ES-I3 (cell line): ENCODE data around the gene BNC2.

Experiments used
- H3K36me3 ChIP-seq: 2 replicates; pipeline ENCODE4 v1.6.1; 2013; ENCODE audit warnings: mild to moderate bottlenecking, low read length, control low read depth, moderate library complexity; ENCODE audit not compliant: insufficient read depth
- H3K4me1 ChIP-seq: 2 replicates; pipeline ENCODE4 v1.6.1; 2013; ENCODE audit warnings: mild to moderate bottlenecking, control low read depth, low read length; ENCODE audit not compliant: insufficient read depth
- H3K9ac ChIP-seq: 2 replicates; pipeline ENCODE4 v1.6.1; 2013; ENCODE audit warnings: low read depth, mild to moderate bottlenecking, low read length, moderate library complexity
- H3K9me3 ChIP-seq: 2 replicates; pipeline ENCODE4 v1.6.1; 2013; ENCODE audit warnings: mild to moderate bottlenecking, low read length, moderate library complexity; ENCODE audit not compliant: control insufficient read depth, insufficient read depth

BNC2 gene

DNA sequence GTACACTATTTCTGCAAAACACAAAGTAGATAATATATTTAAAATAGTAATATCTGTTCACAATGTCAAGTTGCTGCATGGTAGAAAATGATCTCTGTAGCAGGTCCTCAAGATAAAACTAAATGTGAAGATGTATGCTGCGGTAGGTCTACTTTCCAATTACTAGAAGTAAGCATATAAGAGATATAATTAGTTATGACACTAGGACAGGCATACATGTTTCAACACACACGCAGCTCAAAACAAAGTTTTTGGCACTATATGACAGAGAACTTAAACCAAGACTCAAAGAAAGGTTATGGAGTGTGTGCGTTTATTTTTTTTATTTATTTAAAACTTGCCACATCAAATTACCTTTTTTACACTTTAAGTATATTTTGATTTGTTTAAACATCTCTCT is 23.5 kb downstream of the BNC2 start:
- Histone ChIP-seq H3K9me3 (no peaks in the 10 kb centered on the region), H3K4me1 (no peaks in the 10 kb centered on the region), H3K36me3 (no peaks in the 10 kb centered on the region), H3K9ac (no peak overlapping the region)

DNA sequence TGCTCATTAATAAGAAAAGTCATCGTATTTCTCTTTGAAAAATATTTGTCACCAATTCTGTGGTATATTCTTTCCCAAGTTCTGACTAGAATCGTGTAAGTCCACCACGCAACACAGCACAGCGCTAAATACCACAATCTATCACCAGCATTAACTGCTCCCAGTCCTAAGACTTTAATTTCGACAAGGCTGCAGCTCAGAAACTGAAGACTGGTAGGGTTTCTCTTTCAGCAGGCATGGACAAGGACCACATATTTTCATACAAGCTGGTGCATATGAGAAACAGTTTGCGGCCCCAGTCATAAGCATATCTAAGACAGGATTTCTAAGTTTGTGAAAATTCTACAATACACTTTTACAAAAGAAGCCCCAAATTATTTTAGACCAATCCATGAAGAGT is 24.1 kb downstream of the BNC2 start:
- H3K9ac ChIP-seq, result no peak overlapping the region
- no peaks in the 10 kb centered on the region for H3K9me3 ChIP-seq
- no peaks in the 10 kb centered on the region for H3K36me3 ChIP-seq
- H3K4me1 ChIP-seq, result no peaks in the 10 kb centered on the region

DNA sequence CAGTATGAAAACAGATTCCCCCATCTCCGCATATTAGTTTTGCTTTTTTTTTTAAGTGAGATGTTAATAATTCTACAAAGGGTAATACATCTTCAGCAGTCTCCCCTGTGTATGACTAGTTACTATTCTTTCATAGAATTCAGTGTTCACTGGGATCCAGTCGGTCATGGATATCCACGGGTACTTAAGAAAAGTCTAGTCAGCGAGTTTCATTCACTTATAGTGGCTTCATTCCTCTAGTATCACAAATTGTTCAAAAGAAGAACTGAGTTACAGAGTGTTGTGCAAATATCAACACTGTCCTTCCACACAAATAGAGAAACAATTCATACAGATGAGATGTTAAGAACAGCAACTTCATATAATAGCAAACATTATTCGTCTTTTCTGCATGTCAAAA is 35.7 kb downstream of the BNC2 start:
- no peaks in the 10 kb centered on the region for H3K9me3 ChIP-seq
- no peaks in the 10 kb centered on the region for H3K36me3 ChIP-seq
- H3K4me1 ChIP-seq, result peaks cover 13% of the 10 kb centered on the region
- no peak overlapping the region for H3K9ac ChIP-seq

DNA sequence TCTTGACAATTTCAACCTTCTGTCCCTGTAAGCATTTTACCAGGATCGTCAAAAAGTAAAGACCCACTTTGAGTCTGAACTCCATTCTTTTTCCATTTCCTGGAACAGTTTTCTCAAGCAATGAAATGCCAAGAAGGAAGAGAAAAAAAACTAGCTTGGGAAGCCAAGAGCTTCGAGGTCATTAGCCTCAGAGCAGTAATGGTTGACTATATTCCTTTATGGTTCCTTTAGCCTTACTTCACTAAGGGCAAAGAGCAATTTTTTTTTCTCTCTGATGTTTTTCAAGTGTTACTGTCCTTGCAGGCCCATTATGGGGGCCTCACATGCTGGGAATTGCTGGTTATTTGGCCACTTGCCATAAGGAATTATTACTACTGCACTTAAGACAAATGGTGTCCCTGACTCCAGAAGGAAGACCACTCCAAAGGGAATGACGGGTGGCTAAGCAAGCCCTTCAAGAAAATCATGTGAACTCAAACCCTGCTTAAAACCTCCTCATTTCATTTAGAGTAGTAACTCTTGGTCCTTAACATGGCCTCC is 37.1 kb downstream of the BNC2 start:
- Histone ChIP-seq H3K4me1 (peaks cover 24% of the 10 kb centered on the region), H3K9me3 (no peaks in the 10 kb centered on the region), H3K9ac (no peak overlapping the region), H3K36me3 (no peaks in the 10 kb centered on the region)

DNA sequence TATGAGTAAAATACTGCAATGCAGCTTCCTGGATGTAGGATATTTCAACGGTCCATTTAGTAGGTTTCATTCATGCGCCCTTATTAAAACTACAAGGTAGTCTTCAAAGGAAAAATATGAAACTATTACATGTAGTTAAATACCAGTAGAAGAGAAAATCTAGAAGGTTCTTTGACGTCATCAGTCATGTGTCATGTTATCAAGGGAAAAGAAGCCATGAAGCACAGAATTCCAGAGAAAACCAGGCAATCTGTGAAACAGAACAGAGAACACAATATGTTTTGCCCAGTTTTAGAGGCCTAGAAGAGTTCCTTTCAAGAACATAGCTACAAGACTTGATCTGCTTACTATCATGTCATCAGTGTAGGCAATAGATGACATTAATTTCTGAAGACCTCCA is 38.4 kb downstream of the BNC2 start:
- H3K9me3 ChIP-seq, result no peaks in the 10 kb centered on the region

DNA sequence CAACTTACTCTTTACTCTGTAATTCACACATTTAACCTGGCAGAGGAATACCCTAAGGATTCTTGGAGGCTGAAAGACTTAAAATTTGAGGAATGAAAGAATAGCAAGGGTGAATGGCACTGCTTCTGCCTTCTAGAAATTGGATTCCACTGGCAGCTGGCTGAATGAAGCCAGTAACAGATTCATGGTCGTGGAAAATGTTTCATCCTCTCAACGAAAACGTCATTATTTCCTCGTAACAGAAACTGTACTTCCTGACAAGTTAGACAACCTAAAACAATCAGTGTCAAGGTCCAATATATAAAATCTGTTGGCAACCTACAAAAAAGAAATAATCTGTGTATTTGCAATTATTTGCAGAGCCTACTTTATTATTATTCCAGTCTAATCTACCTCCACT is 39.7 kb downstream of the BNC2 start:
- Histone ChIP-seq H3K4me1 (peaks cover 32% of the 10 kb centered on the region), H3K36me3 (no peaks in the 10 kb centered on the region), H3K9ac (no peak overlapping the region), H3K9me3 (no peaks in the 10 kb centered on the region)

More for the DNA sequence above, 38.4 kb downstream of the BNC2 start:
- Histone ChIP-seq H3K36me3 (no peaks in the 10 kb centered on the region), H3K9ac (no peak overlapping the region), H3K4me1 (peaks cover 26% of the 10 kb centered on the region)

DNA sequence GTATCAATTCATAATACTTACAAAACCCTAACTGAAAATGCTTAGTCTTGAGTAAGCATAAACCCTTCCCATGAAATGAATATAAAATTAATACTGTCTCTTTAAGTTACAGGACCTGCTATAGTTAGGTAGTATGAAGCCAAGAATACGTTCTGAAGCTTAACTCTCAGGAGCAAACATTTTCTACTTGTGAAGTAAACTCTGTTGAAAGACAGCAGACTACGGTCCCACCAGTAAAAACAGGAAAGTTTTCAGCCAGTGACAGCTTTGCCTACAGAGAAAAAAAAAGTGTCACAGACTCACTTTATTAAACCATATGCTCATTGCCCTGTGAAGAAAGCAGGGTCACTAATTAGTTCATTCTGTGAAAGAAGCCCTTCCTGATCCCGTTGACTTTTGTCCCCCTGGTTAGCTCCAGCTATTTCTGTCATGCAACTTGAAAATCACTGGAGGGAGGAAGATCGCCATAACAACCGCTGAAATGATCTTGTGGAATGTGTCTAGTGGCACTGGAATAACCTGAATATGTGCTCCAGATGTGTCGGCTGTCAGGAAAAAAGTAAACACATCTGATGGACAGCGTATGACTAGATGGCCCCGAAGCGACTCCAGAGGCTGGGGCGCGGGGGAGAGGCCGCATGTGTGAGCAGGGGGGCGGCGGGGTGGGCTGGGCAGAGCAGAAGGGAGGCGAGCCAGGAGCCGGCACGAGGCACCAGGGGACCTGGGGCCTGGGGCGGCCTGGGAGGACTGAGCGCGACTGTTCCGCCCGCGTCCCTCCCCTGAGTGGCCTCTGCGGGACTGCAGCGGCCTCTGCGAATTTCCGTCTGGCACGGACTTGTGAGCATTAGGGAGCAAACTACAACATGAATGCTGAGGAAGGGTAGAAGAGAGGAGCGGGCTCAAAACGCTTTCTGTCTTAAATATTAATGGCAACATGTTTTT is 41.9 kb downstream of the BNC2 start:
- Histone ChIP-seq H3K9ac (peak overlapping the region; percentile 17; the same call in 1 of the 2 replicates), H3K4me1 (peaks cover 35% of the 10 kb centered on the region; the same call in 1 of the 2 replicates)

DNA sequence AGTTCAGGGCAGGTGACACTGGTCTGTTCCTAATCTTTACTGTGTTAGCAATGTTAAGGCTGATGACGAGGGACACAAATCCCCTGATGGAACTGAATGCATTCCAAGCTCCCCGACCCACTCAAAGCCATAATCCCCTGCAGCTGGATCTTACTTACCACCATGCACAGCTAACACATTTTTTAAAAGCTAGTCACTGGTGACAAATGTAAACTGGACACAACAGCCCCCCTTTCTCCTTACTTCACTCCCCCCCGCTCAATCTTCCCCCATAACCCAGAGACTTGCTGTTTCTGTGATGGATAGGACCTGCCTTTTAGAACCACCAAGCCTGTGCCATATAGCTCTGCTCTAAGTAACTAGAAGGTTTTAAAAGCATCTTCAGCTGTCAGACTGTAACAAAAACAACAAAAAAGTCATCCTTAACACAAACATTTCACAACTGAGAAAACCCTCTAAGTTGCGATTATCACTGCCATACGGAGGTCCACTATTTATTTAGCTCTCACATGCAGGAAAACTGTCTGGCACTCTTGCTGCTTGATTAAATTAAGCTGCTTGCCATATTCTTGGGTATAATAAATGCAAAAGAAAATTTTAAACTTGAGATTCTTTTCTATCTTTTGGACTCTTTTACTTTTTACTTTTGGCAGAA is 44.4 kb downstream of the BNC2 start:
- no peaks in the 10 kb centered on the region for H3K9me3 ChIP-seq
- H3K36me3 ChIP-seq, result no peaks in the 10 kb centered on the region
- peaks cover 38% of the 10 kb centered on the region; the same call in 1 of the 2 replicates for H3K4me1 ChIP-seq
- H3K9ac ChIP-seq, result no peak overlapping the region

More for the DNA sequence above, 41.9 kb downstream of the BNC2 start:
- Histone ChIP-seq H3K9me3 (no peaks in the 10 kb centered on the region), H3K36me3 (no peaks in the 10 kb centered on the region)

DNA sequence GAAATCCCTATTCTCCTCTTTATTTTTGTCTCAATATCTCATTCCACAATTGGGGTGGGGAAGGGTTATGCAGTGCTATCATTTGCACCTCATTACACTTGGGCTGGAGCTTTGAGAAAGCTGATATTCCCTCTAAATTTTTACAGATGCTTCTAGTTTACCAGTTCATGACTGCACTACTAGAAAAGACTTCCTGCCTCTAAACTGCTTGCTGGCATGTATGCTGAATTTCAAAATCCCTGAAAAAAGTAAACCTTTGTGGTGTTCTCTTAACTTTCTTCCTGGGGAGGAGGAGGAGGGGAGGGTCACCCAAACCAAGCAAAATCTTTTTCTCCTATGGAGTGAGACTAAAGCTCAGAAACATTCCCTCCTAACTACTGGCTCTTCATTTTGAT is 45.1 kb downstream of the BNC2 start:
- no peak overlapping the region for H3K9ac ChIP-seq
- peaks cover 38% of the 10 kb centered on the region; the same call in 1 of the 2 replicates for H3K4me1 ChIP-seq
- no peaks in the 10 kb centered on the region for H3K9me3 ChIP-seq
- no peaks in the 10 kb centered on the region for H3K36me3 ChIP-seq

DNA sequence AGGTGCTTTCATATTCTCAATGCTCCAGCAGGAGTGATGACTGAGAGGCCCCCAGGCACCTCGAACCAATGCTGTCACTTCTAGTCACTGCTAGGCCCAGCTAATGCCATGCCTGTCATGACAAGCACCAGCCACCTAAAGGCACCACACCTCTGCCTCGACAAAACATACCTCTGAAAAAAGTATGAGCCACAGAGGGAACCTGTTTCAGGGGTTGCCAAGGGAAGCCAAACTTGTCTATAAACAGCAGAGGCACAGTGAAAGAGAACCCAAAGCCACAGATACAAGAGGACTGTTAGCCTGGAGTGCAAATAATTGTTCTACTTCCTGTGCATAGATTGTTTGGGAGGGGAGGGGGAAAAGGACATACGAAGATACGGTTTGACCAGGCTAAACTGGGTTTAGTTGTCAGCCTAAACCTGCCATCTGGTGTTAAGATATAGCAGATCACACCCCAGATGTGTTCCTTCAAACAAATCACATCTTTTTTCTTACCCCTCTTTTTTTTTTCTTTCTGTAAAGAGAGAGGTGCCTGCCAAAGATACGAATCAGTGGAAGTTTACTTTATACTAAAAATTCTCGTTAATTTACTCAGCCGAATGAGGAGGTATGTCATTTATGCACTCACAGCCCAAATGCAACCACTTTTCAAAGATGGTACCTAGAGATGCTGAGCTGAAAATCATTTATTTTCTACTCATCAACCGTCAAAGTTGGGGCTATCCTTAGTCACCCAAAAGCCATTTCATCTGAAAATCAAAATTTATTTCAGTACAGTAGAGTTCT is 45.7 kb downstream of the BNC2 start:
- no peaks in the 10 kb centered on the region for H3K36me3 ChIP-seq
- H3K9me3 ChIP-seq, result no peaks in the 10 kb centered on the region
- no peak overlapping the region for H3K9ac ChIP-seq
- peaks cover 32% of the 10 kb centered on the region; the same call in 1 of the 2 replicates for H3K4me1 ChIP-seq

DNA sequence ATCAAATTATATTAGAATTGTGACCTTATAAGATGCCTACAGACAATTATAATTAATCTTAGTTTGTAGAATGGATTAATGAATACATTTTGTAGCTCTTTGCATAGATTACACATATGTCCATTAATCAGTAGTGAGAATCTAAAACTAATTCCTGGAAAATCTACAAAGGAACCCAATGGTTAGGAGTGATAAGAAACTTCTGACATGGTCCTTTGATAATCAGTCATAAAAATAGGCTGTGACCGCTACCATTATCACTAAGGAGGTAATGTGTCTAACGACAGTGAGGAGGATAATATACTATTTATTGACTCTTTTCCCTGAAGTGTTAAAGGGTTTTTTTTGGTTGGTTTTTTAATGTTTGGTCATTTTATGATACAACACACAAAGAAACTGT is 46.6 kb downstream of the BNC2 start:
- Histone ChIP-seq H3K9me3 (no peaks in the 10 kb centered on the region), H3K36me3 (no peaks in the 10 kb centered on the region), H3K4me1 (peaks cover 24% of the 10 kb centered on the region; the same call in 1 of the 2 replicates), H3K9ac (no peak overlapping the region)

DNA sequence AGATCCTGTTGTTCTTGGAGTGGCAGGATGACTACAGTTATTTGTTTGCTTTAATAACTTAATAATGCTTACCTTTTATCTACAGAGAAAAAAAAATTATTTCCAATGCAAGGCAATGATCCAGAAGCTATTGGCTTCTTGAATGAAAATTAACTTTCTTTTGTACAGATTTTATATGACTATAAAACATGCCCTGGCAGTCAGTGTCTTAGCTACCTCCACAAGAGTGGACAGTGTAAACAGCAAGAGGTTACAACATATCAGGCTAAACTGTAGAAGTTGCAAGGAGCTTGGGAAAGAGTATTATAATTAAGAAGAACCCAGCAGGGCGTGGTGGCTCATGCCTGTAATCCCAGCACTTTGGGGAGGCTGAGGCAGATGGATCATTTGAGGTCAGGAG is 49.1 kb downstream of the BNC2 start:
- H3K9ac ChIP-seq, result no peak overlapping the region
- peaks cover 33% of the 10 kb centered on the region for H3K4me1 ChIP-seq
- H3K36me3 ChIP-seq, result no peaks in the 10 kb centered on the region; the same call in 1 of the 2 replicates
- no peaks in the 10 kb centered on the region for H3K9me3 ChIP-seq

DNA sequence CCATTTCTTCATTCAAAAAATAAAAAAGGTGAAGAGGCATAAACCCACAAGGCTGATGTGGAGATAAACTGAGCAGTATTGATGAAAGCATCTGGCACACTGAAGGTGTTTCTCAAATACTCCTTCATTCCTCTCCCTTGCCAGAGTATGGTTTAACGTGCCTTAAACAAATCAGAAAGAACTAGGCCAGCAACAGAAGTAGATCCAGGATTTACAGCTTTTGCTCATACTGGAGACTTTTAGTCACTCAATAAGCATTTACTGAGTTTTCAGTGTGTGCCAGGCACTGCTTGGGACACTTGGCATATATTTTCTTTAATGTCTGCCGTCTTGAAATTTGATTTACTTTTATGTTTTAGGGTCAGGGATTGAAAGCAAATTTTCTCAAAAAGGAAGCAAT is 53.0 kb downstream of the BNC2 start:
- Histone ChIP-seq H3K9me3 (no peaks in the 10 kb centered on the region), H3K9ac (no peak overlapping the region), H3K4me1 (peaks cover 26% of the 10 kb centered on the region), H3K36me3 (no peaks in the 10 kb centered on the region; the same call in 1 of the 2 replicates)

DNA sequence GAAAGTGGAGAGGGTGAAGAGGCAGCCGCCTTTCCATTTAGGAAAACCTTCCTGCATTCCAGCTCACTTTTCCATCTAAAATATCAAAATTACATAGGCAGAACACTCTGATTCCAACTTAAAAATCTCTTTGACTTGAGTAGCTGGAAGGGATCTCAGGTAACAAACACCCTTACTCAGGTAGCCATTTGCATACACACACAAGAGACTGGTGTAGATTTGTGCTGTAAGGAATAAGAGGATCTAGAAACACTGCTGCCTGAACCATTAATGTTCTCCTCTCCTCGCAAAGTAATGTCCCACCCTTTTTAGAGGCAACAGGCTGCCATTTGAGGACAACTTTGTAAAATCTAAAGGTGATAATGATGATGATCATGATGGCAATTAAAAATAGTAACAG is 53.5 kb downstream of the BNC2 start:
- Histone ChIP-seq H3K36me3 (no peaks in the 10 kb centered on the region; the same call in 1 of the 2 replicates), H3K9ac (no peak overlapping the region), H3K4me1 (peaks cover 29% of the 10 kb centered on the region), H3K9me3 (no peaks in the 10 kb centered on the region)
